SK-N-SH treated with all-trans-retinoic acid at 6 μM for 48 hours (cell line): ENCODE results near the gene IFITM1.

Source experiments
- ATAC-seq: fragments of 200-7000 bp; cut with Tn5 transposase; 3 replicates; pipeline ENCODE4 v1.9.1; 2020; ENCODE audit warnings: mild to moderate bottlenecking, moderate library complexity
- ARNTL ChIP-seq: fragments of 450-650 bp; formaldehyde crosslinking; IDR thresholded peaks from 2 replicates; pipeline ENCODE4 v1.5.0; 2020; ENCODE audit warnings: low read depth, mild to moderate bottlenecking, moderate library complexity, borderline replicate concordance
- BACH2 ChIP-seq: fragments of 250-450 bp; sonication (Bioruptor Pico); IDR thresholded peaks from 2 replicates; pipeline ENCODE4 v1.9.0; 2021; ENCODE audit warnings: mild to moderate bottlenecking, borderline replicate concordance
- CSDC2 ChIP-seq: fragments of 250-450 bp; sonication (Bioruptor Pico); IDR thresholded peaks from 2 replicates; pipeline ENCODE4 v1.5.0; 2020; ENCODE audit warnings: mild to moderate bottlenecking, moderate library complexity
- ESRRG ChIP-seq: fragments of 250-450 bp; sonication (Bioruptor Pico); IDR thresholded peaks from 2 replicates; pipeline ENCODE4 v1.6.1; 2021; ENCODE audit warnings: mild to moderate bottlenecking
- ISL1 ChIP-seq: fragments of 250-450 bp; sonication (Bioruptor Pico); IDR thresholded peaks from 2 replicates; pipeline ENCODE4 v2.1.2; 2022; ENCODE audit warnings: mild to moderate bottlenecking, moderate library complexity
- OSR1 ChIP-seq: fragments of 250-450 bp; sonication (Bioruptor Pico); IDR thresholded peaks from 2 replicates; pipeline ENCODE4 v1.8.0; 2022; ENCODE audit warnings: moderate library complexity, mild to moderate bottlenecking, inconsistent platforms
- PPARA ChIP-seq: fragments of 250-450 bp; sonication (Bioruptor Pico); IDR thresholded peaks from 2 replicates; pipeline ENCODE4 v1.5.0; 2020; ENCODE audit warnings: mild to moderate bottlenecking, borderline replicate concordance
- RARB ChIP-seq: fragments of 250-450 bp; sonication (Bioruptor Pico); IDR thresholded peaks from 2 replicates; pipeline ENCODE4 v1.8.0; 2021; ENCODE audit warnings: mild to moderate bottlenecking, moderate library complexity
- SNAI2 ChIP-seq: fragments of 250-450 bp; sonication (Bioruptor Pico); IDR thresholded peaks from 2 replicates; pipeline ENCODE4 v1.5.0; 2020; ENCODE audit warnings: mild to moderate bottlenecking, moderate library complexity
- TCF4 ChIP-seq: fragments of 250-450 bp; sonication (Bioruptor Pico); IDR thresholded peaks from 2 replicates; pipeline ENCODE4 v1.8.0; 2021; ENCODE audit warnings: mild to moderate bottlenecking, moderate library complexity, borderline replicate concordance
- TOX ChIP-seq: fragments of 250-450 bp; sonication (Bioruptor Pico); IDR thresholded peaks from 2 replicates; pipeline ENCODE4 v1.8.0; 2021; ENCODE audit warnings: mild to moderate bottlenecking, moderate library complexity, borderline replicate concordance
- ZC3H10 ChIP-seq: fragments of 250-450 bp; sonication (Bioruptor Pico); IDR thresholded peaks from 2 replicates; pipeline ENCODE4 v1.5.1; 2021; ENCODE audit warnings: mild to moderate bottlenecking, moderate library complexity
- ZFP3 ChIP-seq: fragments of 250-450 bp; sonication (Bioruptor Pico); IDR thresholded peaks from 2 replicates; pipeline ENCODE4 v1.5.0; 2020; ENCODE audit warnings: mild to moderate bottlenecking, moderate library complexity
- ZFP30 ChIP-seq: fragments of 450-650 bp; formaldehyde crosslinking; IDR thresholded peaks from 2 replicates; pipeline ENCODE4 v1.5.0; 2022; ENCODE audit warnings: mild to moderate bottlenecking, moderate library complexity
- ZNF565 ChIP-seq: fragments of 450-650 bp; formaldehyde crosslinking; conservative IDR thresholded peaks from 2 replicates; pipeline ENCODE4 v1.5.0; 2020; ENCODE audit warnings: low read depth, mild to moderate bottlenecking, moderate library complexity
- ZNF70 ChIP-seq: fragments of 450-650 bp; formaldehyde crosslinking; IDR thresholded peaks from 2 replicates; pipeline ENCODE4 v1.5.0; 2020; ENCODE audit warnings: mild to moderate bottlenecking, moderate library complexity
- ZNF8 ChIP-seq: fragments of 450-650 bp; formaldehyde crosslinking; IDR thresholded peaks from 2 replicates; pipeline ENCODE4 v1.5.0; 2020; ENCODE audit warnings: mild to moderate bottlenecking, moderate library complexity
- TF ChIP-seq, protein P1 (sequence below): fragments of 250-450 bp; sonication (Bioruptor Pico); IDR thresholded peaks from 2 replicates; pipeline ENCODE4 v1.5.1; 2021; ENCODE audit warnings: mild to moderate bottlenecking, moderate library complexity
- TF ChIP-seq, protein P2 (sequence below): fragments of 250-450 bp; sonication (Bioruptor Pico); IDR thresholded peaks from 2 replicates; pipeline ENCODE4 v1.5.1; 2020; ENCODE audit warnings: low read depth, mild to moderate bottlenecking, moderate library complexity
- TF ChIP-seq, protein P3 (sequence below): fragments of 250-450 bp; sonication (Bioruptor Pico); IDR thresholded peaks from 2 replicates; pipeline ENCODE4 v1.8.0; 2020; ENCODE audit warnings: mild to moderate bottlenecking, moderate library complexity, borderline replicate concordance
- TF ChIP-seq, protein P4 (sequence below): fragments of 250-450 bp; sonication (Bioruptor Pico); IDR thresholded peaks from 2 replicates; pipeline ENCODE4 v1.8.0; 2021; ENCODE audit warnings: low read depth, mild to moderate bottlenecking, moderate library complexity, borderline replicate concordance

The IFITM1 gene

DNA sequence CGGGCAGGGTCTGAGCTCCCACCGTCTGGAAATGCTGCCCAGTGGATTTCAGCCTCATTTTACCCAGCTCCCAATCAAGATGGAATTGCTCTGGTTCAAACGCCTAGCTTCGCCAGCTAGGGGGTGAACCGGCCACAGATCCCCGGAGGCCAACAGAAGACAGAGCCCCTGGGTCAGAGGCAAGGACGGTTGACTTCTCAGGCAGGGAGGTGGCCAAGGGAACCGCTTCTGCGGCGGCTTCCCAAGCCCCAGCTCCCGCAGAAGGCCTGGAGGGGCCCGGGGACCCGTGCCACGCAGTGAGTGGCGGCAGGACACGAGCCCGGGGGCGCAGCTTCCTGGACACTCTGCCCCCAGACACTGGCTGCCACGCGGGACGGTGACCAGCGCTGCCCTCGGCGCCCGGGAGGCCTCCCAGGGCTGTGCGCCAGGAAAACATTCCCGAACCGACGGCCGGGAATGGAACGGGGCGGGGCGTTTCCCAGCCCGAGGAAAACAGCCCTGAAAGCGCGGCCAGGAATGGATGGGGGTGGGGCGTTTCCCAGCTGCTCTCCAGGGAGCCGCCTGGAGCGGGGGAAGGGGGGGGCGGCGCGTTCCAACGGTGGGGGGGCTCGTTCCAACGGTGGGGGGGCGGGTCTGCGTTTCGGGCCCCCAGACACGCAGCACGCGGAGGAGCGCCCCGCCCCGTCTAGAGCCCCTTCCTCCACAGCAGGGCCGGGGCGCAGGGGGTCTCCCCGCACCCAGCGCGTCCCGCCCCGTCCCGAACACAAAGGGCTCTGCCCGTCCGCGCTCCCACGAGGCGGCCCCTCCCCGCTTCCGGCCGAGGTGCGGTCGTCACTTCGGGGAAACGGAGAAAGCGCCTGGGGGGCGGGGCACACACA lies 42.0 kb downstream of the IFITM1 start (continued):
- TF ChIP-seq CSDC2 (CRISPR knock-in tag): peak; percentile 97
- 0 out of 2 replicates have a peak, but pooled peaks have one; percentile 69 for TF ChIP-seq ARNTL (CRISPR knock-in tag)
- TF ChIP-seq RARB (CRISPR knock-in tag): no peak
- peak; percentile 57; the same call in 1 of the 2 replicates for TF ChIP-seq ZNF8 (CRISPR knock-in tag)
- TF ChIP-seq, protein P1, sequence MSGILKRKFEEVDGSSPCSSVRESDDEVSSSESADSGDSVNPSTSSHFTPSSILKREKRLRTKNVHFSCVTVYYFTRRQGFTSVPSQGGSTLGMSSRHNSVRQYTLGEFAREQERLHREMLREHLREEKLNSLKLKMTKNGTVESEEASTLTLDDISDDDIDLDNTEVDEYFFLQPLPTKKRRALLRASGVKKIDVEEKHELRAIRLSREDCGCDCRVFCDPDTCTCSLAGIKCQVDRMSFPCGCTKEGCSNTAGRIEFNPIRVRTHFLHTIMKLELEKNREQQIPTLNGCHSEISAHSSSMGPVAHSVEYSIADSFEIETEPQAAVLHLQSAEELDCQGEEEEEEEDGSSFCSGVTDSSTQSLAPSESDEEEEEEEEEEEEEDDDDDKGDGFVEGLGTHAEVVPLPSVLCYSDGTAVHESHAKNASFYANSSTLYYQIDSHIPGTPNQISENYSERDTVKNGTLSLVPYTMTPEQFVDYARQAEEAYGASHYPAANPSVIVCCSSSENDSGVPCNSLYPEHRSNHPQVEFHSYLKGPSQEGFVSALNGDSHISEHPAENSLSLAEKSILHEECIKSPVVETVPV: no peak
- peak; percentile 78; the same call in 1 of the 2 replicates for TF ChIP-seq PPARA (CRISPR knock-in tag)
- TF ChIP-seq ZNF565 (CRISPR knock-in tag): no peak
- TF ChIP-seq TCF4 (CRISPR knock-in tag): no peak; the same call in 1 of the 2 replicates
- TF ChIP-seq ESRRG: no peak
- TF ChIP-seq, all 23 proteins: peak for 13

DNA sequence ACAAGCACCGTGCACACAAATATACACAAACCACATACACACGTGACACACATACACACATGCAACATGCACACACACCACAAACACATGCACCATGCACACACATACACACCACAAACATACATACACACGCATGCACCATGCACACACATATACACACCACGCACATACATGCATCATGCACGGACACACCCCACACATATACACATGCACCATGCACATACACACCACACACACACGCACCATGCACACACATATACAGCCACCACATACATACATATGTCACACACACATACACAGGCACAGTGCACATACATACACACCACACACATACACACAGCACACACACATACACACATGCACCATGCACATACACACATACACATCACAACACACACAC lies 42.8 kb downstream of the IFITM1 start:
- TF ChIP-seq SNAI2 (CRISPR knock-in tag): no peak
- TF ChIP-seq ZNF565 (CRISPR knock-in tag): no peak
- no peak for TF ChIP-seq ZC3H10 (CRISPR knock-in tag)
- TF ChIP-seq ZFP30 (CRISPR knock-in tag): no peak
- no peak for TF ChIP-seq RARB (CRISPR knock-in tag)
- TF ChIP-seq ISL1 (CRISPR knock-in tag): no peak
- no peak for TF ChIP-seq ZFP3 (CRISPR knock-in tag)
- TF ChIP-seq TCF4 (CRISPR knock-in tag): no peak
- no peak for TF ChIP-seq PPARA (CRISPR knock-in tag)
- no peak for TF ChIP-seq OSR1
- no peak for TF ChIP-seq TOX (CRISPR knock-in tag)
- ATAC-seq: no peak

DNA sequence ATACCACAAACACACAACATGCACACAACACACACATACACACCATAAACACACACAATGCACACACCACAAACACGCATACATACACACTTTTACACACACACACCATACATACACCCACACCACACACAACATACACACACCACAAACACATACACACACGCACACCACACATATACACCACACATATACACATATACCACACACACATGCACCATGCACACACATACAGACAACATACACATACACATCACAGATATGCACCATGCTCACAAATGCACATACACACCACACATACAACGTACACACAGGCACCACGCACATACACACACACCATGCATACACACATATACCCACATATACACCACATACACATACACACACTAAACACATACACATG lies 43.7 kb downstream of the IFITM1 start:
- TF ChIP-seq, protein P2, sequence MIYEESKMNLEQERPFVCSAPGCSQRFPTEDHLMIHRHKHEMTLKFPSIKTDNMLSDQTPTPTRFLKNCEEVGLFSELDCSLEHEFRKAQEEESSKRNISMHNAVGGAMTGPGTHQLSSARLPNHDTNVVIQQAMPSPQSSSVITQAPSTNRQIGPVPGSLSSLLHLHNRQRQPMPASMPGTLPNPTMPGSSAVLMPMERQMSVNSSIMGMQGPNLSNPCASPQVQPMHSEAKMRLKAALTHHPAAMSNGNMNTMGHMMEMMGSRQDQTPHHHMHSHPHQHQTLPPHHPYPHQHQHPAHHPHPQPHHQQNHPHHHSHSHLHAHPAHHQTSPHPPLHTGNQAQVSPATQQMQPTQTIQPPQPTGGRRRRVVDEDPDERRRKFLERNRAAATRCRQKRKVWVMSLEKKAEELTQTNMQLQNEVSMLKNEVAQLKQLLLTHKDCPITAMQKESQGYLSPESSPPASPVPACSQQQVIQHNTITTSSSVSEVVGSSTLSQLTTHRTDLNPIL: no peak
- TF ChIP-seq, all 23 proteins: peak for 0
- no peak for ATAC-seq

DNA sequence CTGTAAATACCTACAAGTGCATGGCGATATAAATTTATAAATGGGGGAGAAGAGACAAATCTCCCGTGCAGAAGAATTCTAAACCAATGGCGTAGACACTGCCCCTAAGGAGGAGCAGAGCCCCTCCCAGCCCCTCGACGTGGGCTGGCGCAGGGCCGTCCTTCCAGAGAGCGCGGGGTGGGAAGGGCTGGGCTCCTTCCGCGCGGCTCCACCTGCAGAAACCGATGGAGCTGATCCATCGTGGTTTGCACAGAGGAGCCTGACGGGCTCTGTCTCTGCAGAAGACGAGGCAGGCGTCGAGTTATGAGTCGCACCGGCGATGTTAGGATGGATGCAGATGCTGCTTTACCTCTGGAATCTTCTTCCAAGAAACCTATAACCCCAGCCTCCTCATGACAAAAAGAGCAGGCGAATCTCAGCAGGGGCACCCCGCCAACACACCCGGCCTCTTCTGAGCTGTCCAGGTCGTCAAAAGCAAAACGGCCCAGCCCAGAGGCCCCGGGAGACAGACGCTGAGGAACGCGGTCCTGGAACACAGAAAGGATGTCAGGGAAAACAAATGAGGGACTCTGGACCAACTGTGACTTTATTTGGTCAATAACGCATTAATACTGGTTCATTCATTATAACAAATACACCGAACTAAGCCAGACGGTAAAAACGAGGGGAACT lies 44.4 kb downstream of the IFITM1 start:
- no peak for TF ChIP-seq BACH2 (CRISPR knock-in tag)
- TF ChIP-seq ESRRG: no peak
- TF ChIP-seq TCF4 (CRISPR knock-in tag): no peak
- TF ChIP-seq SNAI2 (CRISPR knock-in tag): no peak
- no peak for TF ChIP-seq RARB (CRISPR knock-in tag)
- no peak for TF ChIP-seq CSDC2 (CRISPR knock-in tag)
- TF ChIP-seq TOX (CRISPR knock-in tag): no peak
- no peak for TF ChIP-seq ZNF8 (CRISPR knock-in tag)
- no peak for TF ChIP-seq ISL1 (CRISPR knock-in tag)
- no peak for TF ChIP-seq ZNF70 (CRISPR knock-in tag)
- TF ChIP-seq ZFP3 (CRISPR knock-in tag): no peak
- TF ChIP-seq ARNTL (CRISPR knock-in tag): no peak
- TF ChIP-seq, protein P3, sequence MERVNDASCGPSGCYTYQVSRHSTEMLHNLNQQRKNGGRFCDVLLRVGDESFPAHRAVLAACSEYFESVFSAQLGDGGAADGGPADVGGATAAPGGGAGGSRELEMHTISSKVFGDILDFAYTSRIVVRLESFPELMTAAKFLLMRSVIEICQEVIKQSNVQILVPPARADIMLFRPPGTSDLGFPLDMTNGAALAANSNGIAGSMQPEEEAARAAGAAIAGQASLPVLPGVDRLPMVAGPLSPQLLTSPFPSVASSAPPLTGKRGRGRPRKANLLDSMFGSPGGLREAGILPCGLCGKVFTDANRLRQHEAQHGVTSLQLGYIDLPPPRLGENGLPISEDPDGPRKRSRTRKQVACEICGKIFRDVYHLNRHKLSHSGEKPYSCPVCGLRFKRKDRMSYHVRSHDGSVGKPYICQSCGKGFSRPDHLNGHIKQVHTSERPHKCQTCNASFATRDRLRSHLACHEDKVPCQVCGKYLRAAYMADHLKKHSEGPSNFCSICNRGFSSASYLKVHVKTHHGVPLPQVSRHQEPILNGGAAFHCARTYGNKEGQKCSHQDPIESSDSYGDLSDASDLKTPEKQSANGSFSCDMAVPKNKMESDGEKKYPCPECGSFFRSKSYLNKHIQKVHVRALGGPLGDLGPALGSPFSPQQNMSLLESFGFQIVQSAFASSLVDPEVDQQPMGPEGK (CRISPR knock-in tag): no peak
- TF ChIP-seq, protein P4, sequence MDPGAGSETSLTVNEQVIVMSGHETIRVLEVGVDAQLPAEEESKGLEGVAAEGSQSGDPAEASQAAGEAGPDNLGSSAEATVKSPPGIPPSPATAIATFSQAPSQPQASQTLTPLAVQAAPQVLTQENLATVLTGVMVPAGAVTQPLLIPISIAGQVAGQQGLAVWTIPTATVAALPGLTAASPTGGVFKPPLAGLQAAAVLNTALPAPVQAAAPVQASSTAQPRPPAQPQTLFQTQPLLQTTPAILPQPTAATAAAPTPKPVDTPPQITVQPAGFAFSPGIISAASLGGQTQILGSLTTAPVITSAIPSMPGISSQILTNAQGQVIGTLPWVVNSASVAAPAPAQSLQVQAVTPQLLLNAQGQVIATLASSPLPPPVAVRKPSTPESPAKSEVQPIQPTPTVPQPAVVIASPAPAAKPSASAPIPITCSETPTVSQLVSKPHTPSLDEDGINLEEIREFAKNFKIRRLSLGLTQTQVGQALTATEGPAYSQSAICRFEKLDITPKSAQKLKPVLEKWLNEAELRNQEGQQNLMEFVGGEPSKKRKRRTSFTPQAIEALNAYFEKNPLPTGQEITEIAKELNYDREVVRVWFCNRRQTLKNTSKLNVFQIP: no peak
- TF ChIP-seq ZNF565 (CRISPR knock-in tag): no peak
- no peak for TF ChIP-seq PPARA (CRISPR knock-in tag)
- TF ChIP-seq, protein P1: no peak
- no peak for TF ChIP-seq ZFP30 (CRISPR knock-in tag)
- TF ChIP-seq, protein P2: no peak
- no peak for TF ChIP-seq OSR1
- ATAC-seq: no peak
